Ureter (tissue), 1 donor: Measurements from ENCODE around the gene KDM4F. TPM values are rescaled to one million over a fixed set of nuclear protein-coding genes. Genes with fewer than 3 reads are reported as not detected.
"Not testable (repeated sequence)": the region's sequence is repeated elsewhere in the genome, so short reads cannot be mapped to it uniquely, and the experiment has no call there.

Experiments
- DNase-seq: peaks from one replicate; pipeline ENCODE4 v3.0.0-alpha.2; 2020; ENCODE audit warnings: low spot score
- total RNA-seq: library from RNA; stranded (reverse); gene quantifications from one replicate; pipeline ENCODE4 v1.2.4, GENCODE V29; 2023
- donor health status: DM: yes; HTN: yes; CAD: no.

Gene KDM4F
- total RNA-seq = not detected

DNA sequence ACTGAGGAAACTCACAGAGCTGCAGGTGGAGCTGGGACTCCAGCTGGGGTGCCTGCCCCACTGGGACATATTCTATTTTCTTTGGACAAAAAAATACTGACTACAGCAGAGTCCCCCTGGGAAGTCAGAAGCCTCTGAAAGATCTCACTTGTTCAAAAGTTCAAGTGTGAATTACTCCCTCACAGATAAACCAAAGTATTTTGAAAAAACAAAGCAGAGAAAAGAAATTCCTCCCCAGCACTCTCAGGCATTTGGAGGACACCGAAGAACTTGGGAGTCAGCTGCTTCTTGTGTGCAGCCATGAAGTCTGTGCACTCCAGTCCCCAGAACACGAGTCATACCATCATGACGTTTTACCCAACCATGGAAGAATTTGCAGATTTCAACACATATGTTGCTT is at the start of gene KDM4F:
TSS of gene KDM4F (plus strand) at position 301 of the 400 bp plus-strand sequence.
- DNase-seq = not testable (repeated sequence)

- no peak for DNase-seq
Measured at GRCh38 chr11:95003716-95004115, 45.5 kb upstream of the KDM4F start.

DNA sequence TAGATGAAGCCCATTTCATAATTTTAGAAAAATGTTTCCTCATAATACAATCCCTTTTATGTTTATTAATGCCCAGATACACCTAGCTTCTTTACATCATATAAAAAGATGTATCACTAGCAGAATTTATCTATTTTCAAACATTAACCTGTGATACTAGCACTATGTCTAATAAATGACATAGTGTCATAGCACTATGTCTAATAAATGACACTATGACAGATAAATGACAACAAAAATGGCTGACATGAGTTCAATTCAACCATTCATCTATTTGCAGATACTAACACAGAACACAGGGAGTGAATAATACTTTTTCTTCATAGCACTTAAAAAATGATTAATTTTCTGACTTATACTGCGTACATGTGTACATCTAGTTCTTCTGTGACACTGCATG is 43.6 kb upstream of the KDM4F start:
- DNase-seq = no peak

GRCh38 chr11:95011376-95011775 is 37.8 kb upstream of the KDM4F start:
- DNase-seq = no peak

GRCh38 chr11:95014184-95014821 is 34.9 kb upstream of the KDM4F start:
- no peak for DNase-seq

- no peak for DNase-seq
Measured at GRCh38 chr11:95016139-95016538, 33.1 kb upstream of the KDM4F start.

- not testable (repeated sequence) for DNase-seq
Measured at GRCh38 chr11:95021468-95021867, 27.8 kb upstream of the KDM4F start.

DNA sequence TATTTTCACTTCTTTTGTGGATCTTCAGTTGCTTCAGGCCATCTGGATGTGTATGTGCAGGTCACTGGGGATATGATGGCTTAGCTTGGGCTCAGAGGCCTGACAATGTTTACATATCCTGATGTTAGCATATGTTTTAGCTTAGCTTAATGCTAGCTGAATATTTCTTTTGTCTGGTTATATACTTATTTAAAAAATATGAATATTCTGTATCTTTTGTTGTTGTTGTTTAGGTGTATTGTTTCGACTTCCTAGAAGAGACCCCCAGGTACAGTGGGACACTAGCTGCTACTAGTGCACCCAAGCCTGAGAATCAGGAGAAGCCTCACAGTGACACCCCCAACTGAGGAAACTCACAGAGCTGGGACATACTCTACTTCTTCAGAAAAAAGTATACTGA is 24.3 kb upstream of the KDM4F start, which contains the start of gene KDM4E:
TSS of gene KDM4E (plus strand) at position 301 of the 400 bp plus-strand sequence. CDS start 300 bp downstream, outside the sequence.
- DNase-seq = no peak

- DNase-seq = not testable (repeated sequence)
Measured at GRCh38 chr11:95025594-95025993, 23.6 kb upstream of the KDM4F start.

DNA sequence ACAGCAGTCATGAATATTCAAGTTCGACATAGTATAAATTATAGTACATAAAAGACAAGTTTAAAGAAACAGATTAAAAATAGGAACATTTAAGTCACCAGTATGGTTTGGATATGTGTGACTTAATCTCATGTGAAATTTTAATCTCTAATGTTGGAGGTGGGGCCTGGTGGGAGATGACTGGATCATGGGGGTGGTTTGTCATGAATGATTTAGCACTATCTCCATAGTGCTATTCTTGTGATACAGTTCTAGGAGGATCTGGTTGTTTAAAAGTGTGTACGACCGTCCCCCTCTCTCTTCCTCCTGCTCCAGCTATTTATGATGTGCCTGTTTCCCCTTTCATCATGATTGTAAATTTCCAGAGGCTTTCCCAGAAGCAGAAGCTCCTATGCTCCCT is 20.9 kb upstream of the KDM4F start:
- no peak for DNase-seq

DNA sequence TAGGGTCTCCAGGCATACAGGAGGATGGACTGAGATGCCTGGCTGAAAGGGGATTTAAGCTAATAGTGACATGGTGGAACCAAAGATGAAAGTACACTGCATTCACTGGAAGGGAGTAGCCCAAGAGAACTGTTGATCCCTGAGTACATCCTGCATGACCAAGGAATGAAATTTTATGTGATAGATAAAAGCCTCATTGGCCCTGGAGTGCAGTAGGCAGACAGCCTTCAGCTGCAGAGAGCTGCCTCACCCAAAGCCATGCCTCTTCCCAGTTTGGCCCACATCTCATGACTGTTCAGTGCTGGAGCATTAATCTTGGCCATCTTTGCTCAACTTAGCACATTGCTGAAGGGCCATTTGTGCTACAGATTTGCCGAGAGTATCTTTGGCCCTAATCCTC is 16.2 kb upstream of the KDM4F start:
- no peak for DNase-seq

GRCh38 chr11:95035316-95035715 is 13.9 kb upstream of the KDM4F start:
- DNase-seq = no peak

DNA sequence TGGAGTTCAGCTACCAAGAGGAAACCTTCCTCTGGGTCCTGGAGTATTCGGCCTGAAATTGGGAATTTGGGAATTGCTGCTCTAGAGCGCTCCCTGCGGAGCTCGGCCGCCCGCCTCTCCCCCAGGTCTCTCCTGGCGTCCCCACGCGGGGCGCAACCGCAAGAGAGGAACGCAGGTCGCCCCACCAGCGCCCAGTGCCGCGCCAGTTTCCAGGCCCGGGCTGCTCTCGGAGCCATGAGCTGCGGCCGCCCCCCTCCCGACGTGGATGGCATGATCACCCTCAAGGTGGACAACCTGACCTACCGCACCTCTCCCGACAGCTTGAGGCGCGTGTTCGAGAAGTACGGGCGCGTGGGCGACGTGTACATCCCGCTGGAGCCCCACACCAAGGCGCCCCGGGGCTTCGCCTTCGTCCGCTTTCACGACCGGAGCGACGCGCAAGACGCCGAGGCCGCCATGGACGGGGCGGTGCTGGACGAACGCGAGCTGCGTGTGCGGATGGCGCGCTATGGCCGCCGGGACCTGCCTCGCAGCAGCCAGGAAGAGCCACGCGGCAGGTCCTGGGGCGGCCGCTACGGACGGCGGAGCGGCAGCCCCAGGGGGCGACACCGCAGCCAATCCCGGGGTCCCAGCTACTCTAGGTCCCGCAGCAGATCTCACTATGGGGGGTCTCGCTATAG is 11.7 kb upstream of the KDM4F start:
- not testable (repeated sequence) for DNase-seq

- no peak for DNase-seq
Measured at GRCh38 chr11:95042239-95042638, 7.0 kb upstream of the KDM4F start.

GRCh38 chr11:95042906-95043305 is 6.3 kb upstream of the KDM4F start:
- DNase-seq = no peak

GRCh38 chr11:95044010-95044409 is 5.2 kb upstream of the KDM4F start:
- no peak for DNase-seq

GRCh38 chr11:95045812-95046211 is 3.4 kb upstream of the KDM4F start:
- DNase-seq = no peak

- DNase-seq = no peak
Measured at GRCh38 chr11:95050595-95051202, 1.5 kb downstream of the KDM4F start.

GRCh38 chr11:95054356-95054755 is 5.1 kb downstream of the KDM4F start:
- no peak for DNase-seq

DNA sequence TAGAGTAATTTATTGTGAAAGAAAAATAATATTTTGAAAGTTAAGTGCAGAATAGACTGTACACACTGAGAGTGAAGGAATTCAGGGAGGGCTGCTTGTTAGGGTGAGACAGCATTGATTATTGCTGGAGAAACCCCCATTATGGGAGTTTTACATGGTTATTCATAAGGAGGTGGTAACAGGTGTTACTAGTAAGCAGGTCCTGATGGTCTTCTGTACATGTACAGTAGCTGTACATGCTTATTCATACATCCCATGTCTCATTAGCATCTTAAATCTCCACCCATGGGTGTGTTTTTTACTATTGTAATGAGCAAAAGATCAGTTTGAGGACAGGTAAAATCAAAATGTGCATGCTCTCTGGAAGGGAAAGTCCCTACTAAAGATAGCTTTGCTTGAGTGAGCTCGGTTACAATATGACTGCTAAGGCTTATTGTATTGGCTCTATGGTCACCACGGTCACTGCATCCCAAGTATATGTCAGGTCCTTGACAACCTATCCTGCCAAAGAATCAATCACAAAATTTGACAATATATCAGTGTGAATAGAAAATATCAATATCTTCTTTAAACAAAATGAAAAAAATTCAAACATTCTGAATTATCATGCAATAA is 6.2 kb downstream of the KDM4F start:
- no peak for DNase-seq

DNA sequence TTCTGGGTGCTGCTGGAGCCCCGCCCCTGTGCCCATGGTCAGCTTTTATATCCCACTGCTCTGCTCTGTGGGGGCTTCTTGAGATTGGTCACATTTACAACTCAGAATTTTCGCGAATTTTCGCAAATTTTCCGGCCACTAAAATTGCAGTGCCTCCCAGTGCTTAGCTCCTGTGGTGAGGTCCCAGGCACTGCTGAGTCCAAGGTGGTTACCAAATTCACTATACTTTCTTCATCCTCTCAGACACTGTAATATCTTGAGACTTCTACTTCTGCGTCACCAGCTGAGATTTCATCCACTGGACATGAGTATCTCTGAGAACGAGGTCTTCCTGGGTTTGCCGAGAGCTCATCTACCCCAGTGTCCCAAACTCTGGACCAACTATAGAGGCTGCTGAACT is 8.7 kb downstream of the KDM4F start:
- DNase-seq = no peak

- no peak for DNase-seq
Measured at GRCh38 chr11:95058621-95059020, 9.4 kb downstream of the KDM4F start.

DNA sequence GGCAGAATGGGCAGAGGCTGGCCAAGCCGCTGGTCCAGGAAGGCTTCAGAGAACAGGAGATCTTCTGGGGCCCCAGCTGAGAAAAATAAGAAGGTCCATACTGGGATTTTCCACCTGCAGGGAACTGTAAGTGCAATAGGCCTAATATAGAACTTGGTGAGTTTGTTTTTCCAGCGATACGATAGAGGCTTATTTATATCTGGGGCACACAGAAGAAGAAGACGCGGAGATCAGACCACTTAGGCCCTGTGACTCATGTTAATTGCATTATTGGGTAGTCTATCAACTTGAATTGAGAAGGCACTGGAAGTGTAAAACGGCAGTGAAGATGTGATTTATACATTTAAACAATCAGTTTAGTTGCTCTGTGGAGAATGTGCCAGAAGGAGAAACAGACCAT is 9.8 kb downstream of the KDM4F start:
- no peak for DNase-seq
